H9 (cell line): ENCODE data around the gene WAPL. TPM values are rescaled to one million over a fixed set of nuclear protein-coding genes. Genes with fewer than 3 reads are reported as not detected.
A peak's percentile ranks its signal among the peaks of the same experiment; 100 is the strongest.

Experiments used
- DNase-seq: peaks from one replicate; pipeline ENCODE4 v3.0.0-alpha.2; 2017
- H2AFZ ChIP-seq: one replicate; pipeline ENCODE4 v1.6.1; 2013; ENCODE audit warnings: mild to moderate bottlenecking, low read length, control low read depth, moderate library complexity
- H2AK5ac ChIP-seq: 2 replicates; pipeline ENCODE4 v1.6.1; 2013; ENCODE audit warnings: low read length, control low read depth, mixed read lengths; ENCODE audit not compliant: insufficient read length
- H2BK120ac ChIP-seq: one replicate; pipeline ENCODE4 v1.6.1; 2013; ENCODE audit warnings: low read depth, mild to moderate bottlenecking, low read length, control low read depth, inconsistent platforms; ENCODE audit not compliant: poor library complexity, severe bottlenecking
- H2BK12ac ChIP-seq: 2 replicates; pipeline ENCODE4 v1.6.1; 2013; ENCODE audit warnings: low read length, control low read depth, mixed read lengths, low read depth; ENCODE audit not compliant: insufficient read length
- H2BK15ac ChIP-seq: 2 replicates; pipeline ENCODE4 v1.6.1; 2013; ENCODE audit warnings: low read depth, low read length, control low read depth
- H2BK20ac ChIP-seq: one replicate; pipeline ENCODE4 v1.6.1; 2013; ENCODE audit warnings: low read depth, mild to moderate bottlenecking, low read length, control low read depth, inconsistent platforms; ENCODE audit not compliant: poor library complexity, severe bottlenecking
- H2BK5ac ChIP-seq: 2 replicates; pipeline ENCODE4 v1.6.1; 2013; ENCODE audit warnings: low read length, control low read depth, mixed read lengths; ENCODE audit not compliant: insufficient read length
- H3K14ac ChIP-seq: 2 replicates; pipeline ENCODE4 v1.6.1; 2013; ENCODE audit warnings: low read length, control low read depth; ENCODE audit not compliant: insufficient read depth
- H3K18ac ChIP-seq: 2 replicates; pipeline ENCODE4 v1.6.1; 2013; ENCODE audit warnings: low read depth, mild to moderate bottlenecking, mixed read lengths, low read length, control low read depth; ENCODE audit not compliant: insufficient read length
- H3K23ac ChIP-seq: 2 replicates; pipeline ENCODE4 v1.6.1; 2013; ENCODE audit warnings: low read length, control low read depth, mixed read lengths, low read depth; ENCODE audit not compliant: insufficient read length
- H3K23me2 ChIP-seq: 2 replicates; pipeline ENCODE4 v1.6.1; 2013; ENCODE audit warnings: low read depth, mild to moderate bottlenecking, mixed read lengths, low read length, control low read depth; ENCODE audit not compliant: insufficient read length, poor library complexity, severe bottlenecking
- H3K27ac ChIP-seq: 2 replicates; pipeline ENCODE4 v1.5.1; 2013; ENCODE audit warnings: low read length, control low read depth, mixed read lengths, low read depth; ENCODE audit not compliant: insufficient read length
- H3K27me3 ChIP-seq: 2 replicates; pipeline ENCODE4 v1.6.1; 2013; ENCODE audit warnings: low read length, control low read depth, inconsistent platforms; ENCODE audit not compliant: insufficient read depth
- H3K4ac ChIP-seq: 2 replicates; pipeline ENCODE4 v1.6.1; 2013; ENCODE audit warnings: low read depth, mild to moderate bottlenecking, control low read depth, inconsistent platforms, low read length, moderate library complexity
- H3K4me1 ChIP-seq: 2 replicates; pipeline ENCODE4 v1.6.1; 2013; ENCODE audit warnings: low read length, control low read depth, inconsistent platforms; ENCODE audit not compliant: insufficient read depth
- H3K4me2 ChIP-seq: 2 replicates; pipeline ENCODE4 v1.6.1; 2013; ENCODE audit warnings: low read length, control low read depth, mixed read lengths; ENCODE audit not compliant: insufficient read length, insufficient read depth
- H3K56ac ChIP-seq: 2 replicates; pipeline ENCODE4 v1.6.1; 2013; ENCODE audit warnings: low read depth, mild to moderate bottlenecking, mixed read lengths, low read length, control low read depth; ENCODE audit not compliant: insufficient read length
- H3K79me1 ChIP-seq: 2 replicates; pipeline ENCODE4 v1.6.1; 2013; ENCODE audit warnings: low read depth, mild to moderate bottlenecking, moderate library complexity, low read length, control low read depth, inconsistent platforms; ENCODE audit not compliant: insufficient read depth, poor library complexity, severe bottlenecking
- H3K79me2 ChIP-seq: 2 replicates; pipeline ENCODE4 v1.6.1; 2013; ENCODE audit warnings: low read length, control low read depth, inconsistent platforms; ENCODE audit not compliant: insufficient read depth
- H3K9ac ChIP-seq: 2 replicates; pipeline ENCODE4 v1.6.1; 2013; ENCODE audit warnings: low read length, control low read depth, mixed read lengths; ENCODE audit not compliant: insufficient read length; ENCODE audit errors: extremely low read depth
- H3K9me3 ChIP-seq: one replicate; pipeline ENCODE4 v1.6.1; 2013; ENCODE audit warnings: low read depth, low read length, inconsistent platforms; ENCODE audit not compliant: control insufficient read depth
- H3T11ph ChIP-seq: one replicate; pipeline ENCODE4 v1.6.1; 2013; ENCODE audit warnings: mild to moderate bottlenecking, low read length, control low read depth, inconsistent platforms
- H4K20me1 ChIP-seq: one replicate; pipeline ENCODE4 v1.6.1; 2013; ENCODE audit not compliant: control insufficient read depth, insufficient read length, insufficient read depth
- H4K5ac ChIP-seq: 2 replicates; pipeline ENCODE4 v1.6.1; 2013; ENCODE audit warnings: low read depth, mild to moderate bottlenecking, mixed read lengths, low read length, control low read depth; ENCODE audit not compliant: insufficient read length
- H4K8ac ChIP-seq: replicated peaks from 2 replicates; pipeline ENCODE4 v1.6.1; 2013; ENCODE audit warnings: low read length, control low read depth, mixed read lengths, low read depth; ENCODE audit not compliant: insufficient read length
- H4K91ac ChIP-seq: 2 replicates; pipeline ENCODE4 v1.6.1; 2013; ENCODE audit warnings: low read depth, mild to moderate bottlenecking, moderate library complexity, mixed read lengths, low read length, control low read depth; ENCODE audit not compliant: insufficient read length
- H3K27ac Mint-ChIP-seq, 3 experiments: 2 replicates in 2 of 3; 3 replicates in 1 of 3; pipeline ENCODE4 v1.8.0; 2020 to 2021; ENCODE audit warnings: mixed read lengths in 3 of 3, mild to moderate bottlenecking in 1 of 3, moderate library complexity in 1 of 3
- H3K27me3 Mint-ChIP-seq: 2 replicates; pipeline ENCODE4 v1.8.0; 2021; ENCODE audit warnings: low read depth, mild to moderate bottlenecking, moderate library complexity, mixed read lengths
- H3K36me3 Mint-ChIP-seq, 3 experiments: 2 replicates in 2 of 3; 3 replicates in 1 of 3; pipeline ENCODE4 v1.8.0; 2020 to 2021; ENCODE audit warnings: low read depth in 3 of 3, mixed read lengths in 3 of 3; ENCODE audit not compliant: insufficient read depth in 1 of 3
- H3K4me1 Mint-ChIP-seq, 2 experiments: 2 replicates each; pipeline ENCODE4 v1.8.0; 2020; ENCODE audit warnings: mixed read lengths in 2 of 2
- H3K4me3 Mint-ChIP-seq, 2 experiments: 2 replicates in 1 of 2; 3 replicates in 1 of 2; pipeline ENCODE4 v1.8.0; 2020 to 2021; ENCODE audit warnings: mild to moderate bottlenecking in 2 of 2, mixed read lengths in 2 of 2, moderate library complexity in 1 of 2
- H3K9me3 Mint-ChIP-seq, 2 experiments: 2 replicates in 1 of 2; 3 replicates in 1 of 2; pipeline ENCODE4 v1.8.0; 2020; ENCODE audit warnings: mild to moderate bottlenecking in 2 of 2, mixed read lengths in 2 of 2, moderate library complexity in 1 of 2
- CTCF ChIP-seq: fragments of 200-600 bp; sonication (generic); conservative IDR thresholded peaks from 3 replicates; pipeline ENCODE4 v1.8.0; 2021; ENCODE audit warnings: antibody characterized with exemption, mild to moderate bottlenecking
- WGBS: extraction: QIAGEN DNeasy Blood & Tissue Kit; methylation state at CpG from one replicate; pipeline ENCODE4 v1.1.7; 2013; ENCODE audit warnings: missing lambda C conversion rate, low lambda C conversion rate, mixed read lengths; ENCODE audit not compliant: insufficient read length; ENCODE audit errors: extremely low coverage; 5-methylcytosine and 5-hydroxymethylcytosine counted together
- total RNA-seq: library from RNA; stranded (reverse); gene quantifications from 2 replicates; pipeline ENCODE4 v1.2.1, GENCODE V29; 2021

WAPL gene
- total RNA-seq, 1 experiment from 2014 or later: 61.4 TPM

- H3K4me3 Mint-ChIP-seq: peak overlapping the region; percentile 2; a peak in 3 of 5 replicates
Measured at GRCh38 chr10:86423739-86424138, 97.9 kb downstream of the WAPL start.

More at GRCh38 chr10:86423739-86424138, 97.9 kb downstream of the WAPL start:
- Histone ChIP-seq H3K27ac (peak overlapping the region; percentile 55), H4K5ac (no peak overlapping the region), H4K91ac (no peak overlapping the region), H3K23ac (no peak overlapping the region), H3T11ph (no peak overlapping the region), H2AK5ac (no peak overlapping the region), H2BK20ac (no peak overlapping the region), H3K4me1 (peaks cover 8% of the 10 kb centered on the region; the same call in 1 of the 2 replicates), H4K8ac (no peak overlapping the region), H2BK12ac (no peak overlapping the region), H2AFZ (no peak overlapping the region), H2BK120ac (no peak overlapping the region), H2BK5ac (no peak overlapping the region), H3K79me2 (no peaks in the 10 kb centered on the region), H3K18ac (no peak overlapping the region), H3K14ac (no peak overlapping the region), H3K9ac (no peak overlapping the region), H3K27me3 (no peaks in the 10 kb centered on the region), H3K56ac (no peak overlapping the region), H3K9me3 (no peaks in the 10 kb centered on the region), H3K4ac (no peak overlapping the region), H3K23me2 (no peaks in the 10 kb centered on the region), H3K4me2 (peak overlapping the region; percentile 34), H3K79me1 (no peaks in the 10 kb centered on the region), H2BK15ac (no peak overlapping the region), H4K20me1 (no peaks in the 10 kb centered on the region)
- TF ChIP-seq CTCF: no peak
- DNase-seq: peak; percentile 45
- peaks cover 18 to 19% of the 10 kb centered on the region in 2 experiments for H3K4me1 Mint-ChIP-seq
- peak overlapping the region; percentile 25 to 77 (median 42) for H3K27ac Mint-ChIP-seq
- H3K9me3 Mint-ChIP-seq: no peaks in the 10 kb centered on the region; a peak in 1 of 5 replicates
- no CpG with 5 or more reads among the region's 5 CpGs for WGBS
- no peaks in the 10 kb centered on the region; a peak in 1 of 7 replicates for H3K36me3 Mint-ChIP-seq
- H3K27me3 Mint-ChIP-seq: no peaks in the 10 kb centered on the region; the same call in none of the 2 replicates
